Activated CD4-positive, alpha-beta T cell treated with anti-CD3 and anti-CD28 coated beads, Interleukin-2, amount 10 ng/mL, durations not matched to agents 7 days and 5 days (primary cell): Measurements from ENCODE around the gene DDX31. TPM values are rescaled to one million over a fixed set of nuclear protein-coding genes. Genes with fewer than 3 reads are reported as not detected.

Experiments used
- CTCF ChIA-PET: fragments of 350-600 bp; sonication (Branson Sonifier 250); formaldehyde crosslinking; loops from one replicate; lab custom pipeline; 2021; ENCODE audit warnings: antibody characterized with exemption; lab: Charles Lee
- POLR2A ChIA-PET: fragments of 350-600 bp; sonication (Branson Sonifier 250); formaldehyde crosslinking; loops from one replicate; lab custom pipeline; 2021; ENCODE audit warnings: antibody characterized with exemption; lab: Charles Lee
- DNase-seq: peaks from one replicate; pipeline ENCODE4 v3.0.0-alpha.2; 2020
- H3K27ac Mint-ChIP-seq: one replicate; pipeline ENCODE4 v1.8.0; 2021; ENCODE audit warnings: mild to moderate bottlenecking, moderate library complexity, mixed read lengths
- H3K27me3 Mint-ChIP-seq: one replicate; pipeline ENCODE4 v1.8.0; 2021; ENCODE audit warnings: mixed read lengths
- H3K36me3 Mint-ChIP-seq: one replicate; pipeline ENCODE4 v1.8.0; 2021; ENCODE audit warnings: low read depth, mixed read lengths
- H3K4me1 Mint-ChIP-seq: one replicate; pipeline ENCODE4 v1.8.0; 2021; ENCODE audit warnings: mixed read lengths
- H3K4me3 Mint-ChIP-seq: one replicate; pipeline ENCODE4 v1.8.0; 2021; ENCODE audit warnings: mild to moderate bottlenecking, moderate library complexity, mixed read lengths
- H3K9me3 Mint-ChIP-seq: one replicate; pipeline ENCODE4 v1.8.0; 2021; ENCODE audit warnings: mixed read lengths
- total RNA-seq, 2 experiments: library from RNA; stranded (reverse); gene quantifications; one replicate each; pipeline ENCODE4 v1.2.3, GENCODE V29; 2021

DDX31 gene
- total RNA-seq, 2 experiments from 2014 or later: 12.4 to 13.2 TPM

- H3K36me3 Mint-ChIP-seq: no peaks in the 10 kb centered on the region
- DNase-seq: no peak
- no peaks in the 10 kb centered on the region for H3K27me3 Mint-ChIP-seq
- H3K27ac Mint-ChIP-seq: no peak overlapping the region
- ChIA-PET CTCF (no interaction called here), POLR2A (no interaction called here)
- no peak overlapping the region for H3K4me3 Mint-ChIP-seq
- H3K9me3 Mint-ChIP-seq: no peaks in the 10 kb centered on the region
- H3K4me1 Mint-ChIP-seq: peaks cover 11% of the 10 kb centered on the region
Observed at GRCh38 chr9:132600326-132600984, 69.3 kb downstream of the DDX31 start.

GRCh38 chr9:132597073-132597775, 72.6 kb downstream of the DDX31 start:
- Mint-ChIP-seq H3K4me3 (no peak overlapping the region), H3K27ac (no peak overlapping the region), H3K9me3 (no peaks in the 10 kb centered on the region), H3K36me3 (peaks cover 1% of the 10 kb centered on the region), H3K27me3 (no peaks in the 10 kb centered on the region), H3K4me1 (peaks cover 5% of the 10 kb centered on the region)
- ChIA-PET POLR2A (no interaction called here), CTCF (no interaction called here)
- DNase-seq: no peak

GRCh38 chr9:132596200-132596599, 73.6 kb downstream of the DDX31 start:
- Mint-ChIP-seq H3K9me3 (no peaks in the 10 kb centered on the region), H3K27me3 (peaks cover 10% of the 10 kb centered on the region), H3K4me1 (no peaks in the 10 kb centered on the region), H3K36me3 (peaks cover 1% of the 10 kb centered on the region), H3K27ac (no peak overlapping the region), H3K4me3 (no peak overlapping the region)
- POLR2A ChIA-PET: no interaction called here
- CTCF ChIA-PET: no interaction called here
- DNase-seq: no peak

GRCh38 chr9:132595319-132595718, 74.5 kb downstream of the DDX31 start:
- ChIA-PET POLR2A (no interaction called here), CTCF (interaction anchor here (0.6 kb wide), 1 partner anchor 1879 kb away, joined by 3 read pairs; no protein-coding TSS in a partner anchor)
- no peak for DNase-seq
- Mint-ChIP-seq H3K4me1 (no peaks in the 10 kb centered on the region), H3K27ac (no peak overlapping the region), H3K4me3 (no peak overlapping the region), H3K9me3 (no peaks in the 10 kb centered on the region), H3K27me3 (peaks cover 15% of the 10 kb centered on the region), H3K36me3 (peaks cover 1% of the 10 kb centered on the region)

DNA sequence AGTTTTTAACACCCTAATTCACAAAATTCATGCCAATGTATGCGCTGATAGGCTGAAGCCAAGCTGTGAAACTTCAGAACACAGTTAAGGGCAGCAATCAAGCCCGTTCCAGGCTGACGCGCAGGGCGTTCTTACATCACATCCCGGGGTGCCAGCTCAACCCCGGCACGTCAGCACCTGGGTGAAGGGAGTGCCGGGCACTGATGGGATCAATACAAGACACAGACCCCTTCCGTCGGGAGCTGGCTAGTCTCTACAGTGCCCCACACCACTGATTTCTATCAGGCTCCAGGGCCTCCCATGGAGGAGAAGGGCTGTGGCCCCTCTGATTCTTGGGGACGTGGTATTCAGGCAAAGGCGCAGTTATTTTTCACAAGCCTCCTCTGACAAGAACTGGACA, 75.4 kb downstream of the DDX31 start:
- H3K27me3 Mint-ChIP-seq: peaks cover 21% of the 10 kb centered on the region
- H3K27ac Mint-ChIP-seq: no peak overlapping the region
- POLR2A ChIA-PET: no interaction called here
- peaks cover 2% of the 10 kb centered on the region for H3K4me1 Mint-ChIP-seq
- DNase-seq: no peak
- H3K36me3 Mint-ChIP-seq: peaks cover 1% of the 10 kb centered on the region
- H3K4me3 Mint-ChIP-seq: no peak overlapping the region
- CTCF ChIA-PET: no interaction called here
- no peaks in the 10 kb centered on the region for H3K9me3 Mint-ChIP-seq

GRCh38 chr9:132592451-132592850, 77.3 kb downstream of the DDX31 start:
- Mint-ChIP-seq H3K4me1 (peaks cover 4% of the 10 kb centered on the region), H3K27me3 (peaks cover 39% of the 10 kb centered on the region)
- no peak for DNase-seq

DNA sequence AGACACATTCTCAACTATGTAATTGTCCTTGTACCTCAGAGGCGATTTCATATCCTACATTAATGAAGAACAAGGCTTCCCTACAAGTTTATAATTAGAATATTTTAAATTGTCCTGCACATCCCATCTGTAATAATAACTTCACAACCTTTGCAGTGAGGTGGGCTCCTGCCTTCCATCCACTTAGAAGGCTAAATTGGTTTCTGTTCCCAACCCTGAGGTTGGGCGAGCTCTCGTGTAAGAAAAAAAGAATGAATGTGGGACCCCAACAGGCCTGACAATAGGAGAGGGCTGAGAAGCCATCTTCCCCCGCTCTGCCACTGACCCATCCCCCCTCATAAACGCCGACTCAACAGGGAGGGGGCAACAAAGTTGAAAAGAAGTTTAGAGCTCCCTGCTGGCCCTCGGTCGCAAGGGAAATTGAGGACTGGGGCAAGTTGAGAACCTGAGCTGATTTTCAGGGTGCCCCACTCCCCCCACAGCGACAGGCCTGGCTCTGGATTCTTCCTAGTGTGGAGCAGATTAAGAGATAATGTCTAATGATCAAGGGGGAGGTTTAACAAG, 78.0 kb downstream of the DDX31 start:
- Mint-ChIP-seq H3K36me3 (peaks cover 1% of the 10 kb centered on the region), H3K4me1 (peaks cover 4% of the 10 kb centered on the region), H3K27me3 (peaks cover 42% of the 10 kb centered on the region), H3K4me3 (no peak overlapping the region), H3K27ac (no peak overlapping the region), H3K9me3 (no peaks in the 10 kb centered on the region)
- CTCF ChIA-PET: interaction anchor here (1.2 kb wide), 1 partner anchor 17 kb away, joined by 3 read pairs; no protein-coding TSS in a partner anchor
- no peak for DNase-seq
- POLR2A ChIA-PET: no interaction called here

More at GRCh38 chr9:132592451-132592850, 77.3 kb downstream of the DDX31 start:
- Mint-ChIP-seq H3K9me3 (no peaks in the 10 kb centered on the region), H3K4me3 (no peak overlapping the region), H3K36me3 (peaks cover 1% of the 10 kb centered on the region), H3K27ac (no peak overlapping the region)
- ChIA-PET POLR2A (no interaction called here), CTCF (interaction anchor here (1.2 kb wide), 1 partner anchor 18 kb away, joined by 3 read pairs; no protein-coding TSS in a partner anchor)

GRCh38 chr9:132591244-132591643, 78.5 kb downstream of the DDX31 start:
- CTCF ChIA-PET: interaction anchor here (1.2 kb wide), 1 partner anchor 17 kb away, joined by 3 read pairs; no protein-coding TSS in a partner anchor
- POLR2A ChIA-PET: no interaction called here
- Mint-ChIP-seq H3K9me3 (no peaks in the 10 kb centered on the region), H3K4me1 (peaks cover 4% of the 10 kb centered on the region), H3K27me3 (peaks cover 48% of the 10 kb centered on the region), H3K4me3 (no peak overlapping the region), H3K36me3 (peaks cover 1% of the 10 kb centered on the region), H3K27ac (peak overlapping the region; percentile 19)
- DNase-seq: no peak

GRCh38 chr9:132590318-132591182, 79.2 kb downstream of the DDX31 start:
- Mint-ChIP-seq H3K9me3 (no peaks in the 10 kb centered on the region), H3K27me3 (peaks cover 54% of the 10 kb centered on the region), H3K4me1 (peaks cover 4% of the 10 kb centered on the region), H3K27ac (no peak overlapping the region), H3K36me3 (peaks cover 1% of the 10 kb centered on the region), H3K4me3 (no peak overlapping the region)
- DNase-seq: no peak
- POLR2A ChIA-PET: no interaction called here
- CTCF ChIA-PET: interaction anchor here (1.1 kb wide), 1 partner anchor 11 kb away, joined by 3 read pairs; no protein-coding TSS in a partner anchor

DNA sequence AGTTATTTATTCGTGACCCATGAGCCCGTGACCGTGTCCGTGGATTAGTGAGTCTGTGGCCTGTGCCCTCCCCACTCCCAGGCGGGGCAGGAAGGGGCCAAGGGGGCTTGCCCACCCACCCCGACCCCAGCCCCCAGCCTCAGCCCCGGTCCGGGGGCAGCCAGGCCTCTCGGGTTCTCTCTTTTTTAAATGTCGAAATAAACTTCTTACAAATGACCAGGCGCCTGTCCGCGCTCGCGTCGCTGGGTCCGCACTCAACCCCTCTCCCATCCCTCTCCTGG, 79.8 kb downstream of the DDX31 start:
- no peak overlapping the region for H3K27ac Mint-ChIP-seq
- peaks cover 59% of the 10 kb centered on the region for H3K27me3 Mint-ChIP-seq
- H3K4me3 Mint-ChIP-seq: no peak overlapping the region
- no peak for DNase-seq
- ChIA-PET CTCF (interaction anchor here (1.1 kb wide), 1 partner anchor 10 kb away, joined by 3 read pairs; no protein-coding TSS in a partner anchor), POLR2A (no interaction called here)
- H3K4me1 Mint-ChIP-seq: peaks cover 4% of the 10 kb centered on the region
- peaks cover 1% of the 10 kb centered on the region for H3K36me3 Mint-ChIP-seq
- H3K9me3 Mint-ChIP-seq: no peaks in the 10 kb centered on the region

DNA sequence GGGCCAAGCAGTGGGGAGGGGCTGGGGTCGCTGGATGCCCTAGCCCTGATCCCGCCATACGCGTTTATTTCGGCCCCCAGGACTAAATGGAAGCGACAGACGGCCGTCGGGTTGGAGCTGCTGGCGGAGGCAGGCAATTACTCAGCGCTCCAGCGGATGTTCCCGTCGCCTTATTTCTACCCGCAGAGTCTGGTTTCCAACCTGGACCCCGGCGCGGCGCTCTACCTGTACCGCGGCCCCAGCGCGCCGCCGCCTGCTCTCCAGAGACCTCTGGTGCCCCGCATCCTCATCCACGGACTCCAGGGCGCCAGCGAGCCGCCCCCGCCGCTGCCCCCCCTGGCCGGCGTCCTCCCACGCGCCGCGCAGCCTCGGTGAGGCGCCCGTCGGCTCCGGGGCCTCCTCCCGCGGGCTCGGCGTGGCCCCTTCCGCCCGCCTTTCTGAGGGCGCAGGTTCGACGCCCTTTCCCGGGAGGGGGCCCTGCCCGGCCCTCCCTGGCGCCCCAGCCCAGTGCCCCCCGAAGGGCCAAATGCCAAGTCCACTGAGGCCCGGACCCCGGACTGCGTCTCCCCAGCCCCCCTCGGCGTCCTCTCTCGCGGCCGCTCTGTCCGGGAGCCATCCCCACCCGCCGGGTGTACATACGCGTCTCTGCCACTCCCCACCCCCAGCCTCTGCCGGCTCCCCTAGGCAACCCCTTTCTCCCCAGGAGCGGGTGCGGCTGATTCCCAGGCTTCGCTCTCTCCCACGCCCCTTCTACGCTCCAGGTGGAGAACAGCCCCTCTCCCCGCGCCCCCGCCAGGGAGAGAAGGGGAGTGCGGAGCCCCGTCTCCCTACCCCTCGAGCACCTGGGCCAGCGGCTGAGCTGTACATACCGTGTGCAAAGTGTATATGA, 80.4 kb downstream of the DDX31 start:
- Mint-ChIP-seq H3K27me3 (peaks cover 65% of the 10 kb centered on the region), H3K27ac (no peak overlapping the region), H3K9me3 (no peaks in the 10 kb centered on the region), H3K4me3 (no peak overlapping the region), H3K4me1 (peaks cover 4% of the 10 kb centered on the region), H3K36me3 (no peaks in the 10 kb centered on the region)
- CTCF ChIA-PET: interaction anchor here (1.1 kb wide), 1 partner anchor 10 kb away, joined by 3 read pairs; no protein-coding TSS in a partner anchor
- POLR2A ChIA-PET: no interaction called here
- DNase-seq: no peak
